Activated CD4-positive, alpha-beta T cell treated with anti-CD3 and anti-CD28 coated beads, Interleukin-2, amount 50 U/mL, for 24 hours (primary cell): ENCODE results near the gene NCSTN.
A peak's percentile ranks its signal among the peaks of the same experiment; 100 is the strongest.
"Not testable (repeated sequence)": the region's sequence is repeated elsewhere in the genome, so short reads cannot be mapped to it uniquely, and the experiment has no call there.

Experiments used
- DNase-seq, 2 donors: peaks; one replicate each; pipeline ENCODE4 v3.0.0-alpha.2; 2020; ENCODE audit warnings: low read depth in 1 of 2, low spot score in 1 of 2

The NCSTN gene

DNA sequence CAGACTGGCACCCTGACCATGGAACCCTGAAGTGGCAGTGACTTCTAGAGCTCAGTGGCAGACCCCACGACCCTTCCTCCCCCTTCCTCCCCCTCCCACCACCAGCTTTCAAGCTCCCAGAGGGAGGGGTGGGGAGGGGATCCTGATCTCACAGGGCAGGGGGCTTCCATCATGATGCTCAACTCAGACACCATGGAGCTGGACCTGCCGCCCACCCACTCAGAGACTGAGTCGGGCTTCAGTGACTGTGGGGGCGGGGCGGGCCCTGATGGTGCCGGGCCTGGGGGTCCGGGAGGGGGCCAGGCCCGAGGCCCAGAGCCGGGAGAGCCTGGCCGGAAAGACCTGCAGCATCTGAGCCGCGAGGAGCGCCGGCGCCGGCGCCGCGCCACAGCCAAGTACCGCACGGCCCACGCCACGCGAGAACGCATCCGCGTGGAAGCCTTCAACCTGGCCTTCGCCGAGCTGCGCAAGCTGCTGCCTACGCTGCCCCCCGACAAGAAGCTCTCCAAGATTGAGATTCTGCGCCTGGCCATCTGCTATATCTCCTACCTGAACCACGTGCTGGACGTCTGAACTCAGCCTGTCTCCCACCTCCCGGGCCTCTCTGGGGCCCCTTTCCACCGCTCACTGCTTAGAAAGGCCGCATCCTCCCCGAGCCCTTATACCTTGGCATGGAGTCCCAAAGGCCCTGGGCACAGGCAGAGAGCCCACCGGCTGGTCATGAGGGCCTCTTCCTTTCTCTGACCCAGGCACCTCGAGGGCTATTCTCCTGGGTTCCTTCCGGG, 27.6 kb downstream of the NCSTN start:
- no peak for DNase-seq

DNA sequence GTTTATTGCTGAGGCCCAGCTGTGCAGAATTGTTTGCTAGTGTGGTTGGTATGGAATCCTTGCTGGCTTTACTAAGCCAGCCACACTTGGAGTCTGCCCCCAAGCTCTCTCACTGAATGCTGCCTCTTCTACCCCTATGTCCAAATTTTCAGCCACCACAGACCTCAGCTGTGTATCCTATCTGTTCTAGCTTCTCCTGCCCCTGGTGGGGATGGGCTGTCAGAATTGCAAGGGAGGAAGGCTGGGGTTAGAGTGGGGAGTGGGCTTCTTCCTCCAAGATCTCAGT, 28.1 kb downstream of the NCSTN start:
- no peak for DNase-seq

GRCh38 chr1:160371756-160372155, 28.6 kb downstream of the NCSTN start:
- DNase-seq = no peak

DNA sequence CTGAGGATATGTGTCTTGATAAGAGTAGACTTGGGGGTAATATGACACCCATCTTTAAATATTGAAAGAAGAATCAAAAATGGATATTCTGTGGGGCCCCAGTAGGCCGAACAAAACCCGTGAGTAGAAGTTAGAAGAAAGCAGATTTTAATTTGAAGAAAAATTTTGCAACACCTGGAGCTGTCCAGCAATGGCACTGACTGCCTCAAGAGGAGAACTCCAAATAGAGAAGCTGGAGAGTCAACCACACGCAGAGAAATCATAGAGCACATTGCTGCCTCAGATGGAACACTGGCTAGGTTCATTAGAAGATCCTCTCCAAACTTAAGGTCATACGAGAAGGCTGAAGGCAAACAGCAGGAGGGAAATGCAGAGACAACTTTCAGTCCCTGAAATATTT, 30.5 kb downstream of the NCSTN start:
- no peak for DNase-seq

GRCh38 chr1:160374306-160375110, 31.3 kb downstream of the NCSTN start:
- DNase-seq = no peak

DNA sequence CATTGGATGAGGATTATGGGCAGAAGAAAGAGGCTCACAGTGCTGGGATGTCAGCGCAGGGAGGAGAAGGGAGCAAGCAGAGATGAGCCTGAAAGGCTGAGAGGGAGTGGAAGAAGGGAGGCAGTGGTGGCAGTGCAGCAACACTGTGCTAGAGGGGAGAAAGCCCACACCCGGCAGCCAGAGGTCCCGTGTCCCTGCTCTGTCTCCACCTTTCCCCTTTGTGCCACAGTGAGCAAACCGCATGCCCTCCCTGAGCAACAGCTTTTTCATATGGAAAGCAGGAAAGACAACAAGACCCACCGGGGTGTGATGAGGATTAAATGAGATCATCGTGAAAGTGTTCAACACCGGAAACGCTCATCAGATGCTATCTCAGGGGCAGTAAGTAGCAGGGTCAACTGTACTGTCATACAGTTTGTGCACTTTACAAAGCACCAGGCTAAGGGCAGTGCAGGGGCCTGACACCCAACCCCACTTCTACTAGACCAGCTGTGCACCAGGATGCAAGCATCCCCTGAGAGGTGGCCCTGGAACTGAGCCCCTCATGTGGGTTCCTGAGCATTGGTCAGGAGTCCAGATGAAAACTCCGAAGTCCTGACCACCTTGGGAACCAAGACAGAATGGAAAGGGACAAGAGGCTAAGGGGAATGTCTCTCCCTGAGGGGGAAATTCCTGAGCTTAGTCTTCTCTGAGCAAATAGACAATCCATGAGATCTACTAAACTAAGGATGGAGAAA, 32.8 kb downstream of the NCSTN start:
- no peak for DNase-seq

DNA sequence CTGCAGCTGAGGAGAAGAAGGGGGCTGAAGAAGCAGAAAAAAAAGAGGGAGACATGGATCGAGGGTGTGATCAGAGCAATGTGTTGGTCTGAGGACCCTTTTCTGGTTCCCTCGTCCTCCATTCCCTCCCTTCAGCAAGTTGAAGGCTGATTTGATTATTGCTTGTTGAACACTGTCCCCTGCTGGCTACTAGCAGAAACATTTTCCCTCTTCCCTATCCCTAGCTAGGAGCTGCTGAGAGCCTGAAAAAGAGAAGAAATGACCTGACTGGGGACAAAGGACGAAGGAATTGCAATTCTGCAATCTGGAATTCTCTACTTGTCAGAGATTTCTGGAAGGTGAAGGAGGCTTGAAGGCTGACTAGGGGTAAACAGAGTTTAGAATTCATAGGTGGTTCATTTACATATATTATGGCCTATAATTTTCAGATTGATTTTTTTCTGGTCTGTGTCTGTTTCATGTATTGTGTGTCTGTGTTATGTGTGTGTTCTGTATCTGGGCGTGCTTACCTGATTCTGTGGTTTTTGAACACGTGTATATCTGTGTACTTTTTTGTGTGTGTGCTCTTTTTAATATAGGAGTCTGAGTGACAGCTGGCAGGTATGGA, 33.4 kb downstream of the NCSTN start:
- DNase-seq = peak in 1 of 2 donors; percentile 15

- DNase-seq = no peak
Measured at GRCh38 chr1:160377585-160378206, 34.5 kb downstream of the NCSTN start.

GRCh38 chr1:160384812-160385211, 41.6 kb downstream of the NCSTN start:
- not testable (repeated sequence) for DNase-seq

- not testable (repeated sequence) for DNase-seq
Measured at GRCh38 chr1:160388406-160388805, 45.2 kb downstream of the NCSTN start.

GRCh38 chr1:160394673-160395072, 51.5 kb downstream of the NCSTN start:
- DNase-seq = no peak

DNA sequence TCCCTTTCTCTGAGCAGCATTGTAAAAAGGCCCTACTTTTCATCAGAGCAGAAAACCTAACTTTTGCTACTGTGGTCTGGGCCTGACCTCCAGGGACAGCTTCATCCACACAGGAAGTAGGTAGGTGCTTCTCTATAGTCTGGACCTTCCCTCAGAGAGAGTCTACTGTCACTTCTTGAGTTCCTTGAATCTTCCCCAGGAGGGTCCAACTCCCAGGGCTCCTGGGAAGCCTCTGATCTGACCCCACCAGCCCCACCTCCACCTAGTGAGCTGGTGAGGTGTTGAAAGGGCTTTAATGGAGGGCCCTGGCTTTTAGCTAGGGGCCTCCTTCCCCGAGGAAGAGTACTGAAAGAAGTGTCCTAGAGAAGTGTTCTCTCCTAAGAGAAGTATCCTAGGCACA, 54.5 kb downstream of the NCSTN start:
- DNase-seq = no peak

DNA sequence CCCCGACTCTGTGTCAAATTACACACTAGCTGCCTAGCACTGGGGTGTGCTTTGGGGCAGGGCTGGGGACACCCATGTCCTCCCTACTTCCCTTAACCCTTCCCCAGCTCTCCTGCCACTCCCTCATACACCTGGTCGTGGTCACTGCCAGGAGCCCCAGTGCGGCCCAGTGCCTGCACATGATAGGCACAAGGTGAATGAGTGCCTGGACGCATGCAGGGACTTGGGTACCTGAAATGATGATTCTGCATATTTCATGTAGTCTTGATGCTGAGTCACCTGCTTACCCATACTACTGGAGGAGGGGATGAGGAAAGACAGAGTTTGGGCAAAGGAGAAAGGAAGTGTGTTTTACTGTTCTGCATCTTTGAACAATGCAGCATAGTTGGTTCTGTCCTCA, 55.6 kb downstream of the NCSTN start:
- DNase-seq = no peak

DNA sequence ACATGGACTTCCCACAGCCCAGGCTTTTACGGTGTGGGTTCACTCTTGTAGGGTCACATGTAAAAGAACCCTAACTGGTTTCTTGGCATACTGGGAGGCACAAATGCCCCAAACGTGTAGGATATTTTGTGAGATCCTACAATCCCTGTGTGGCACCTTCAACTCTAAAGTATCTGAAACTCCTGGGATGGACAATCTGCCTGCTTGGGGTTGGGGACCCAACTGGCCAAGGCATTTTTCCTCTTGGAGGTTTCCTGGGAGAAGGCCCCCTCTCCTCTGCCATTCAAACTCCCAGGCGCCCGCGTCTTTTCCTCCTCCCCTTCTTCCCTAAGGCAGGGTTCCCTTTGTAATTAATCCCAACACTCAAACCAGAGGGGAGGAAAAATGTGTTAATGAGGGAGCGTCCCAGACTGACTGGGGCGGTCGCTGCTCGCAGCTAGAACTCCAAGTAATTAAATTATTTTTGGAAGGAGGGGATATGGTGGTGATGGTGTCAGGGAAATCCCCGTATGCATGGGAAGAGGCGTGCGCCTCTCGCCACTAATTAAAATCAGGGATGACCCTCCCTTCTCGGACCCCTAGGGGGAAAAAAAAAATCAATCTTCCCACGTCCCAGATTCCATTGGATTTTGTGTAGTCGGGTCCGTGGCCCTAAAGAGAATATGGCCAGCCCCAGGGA, 56.5 kb downstream of the NCSTN start:
- DNase-seq = no peak

- no peak for DNase-seq
Measured at GRCh38 chr1:160400223-160400645, 57.1 kb downstream of the NCSTN start, which contains the start of gene VANGL2. Gene VANGL2 (plus strand): TSS chr1:160400564. CDS start chr1:160415838, 15,274 bp downstream.

DNA sequence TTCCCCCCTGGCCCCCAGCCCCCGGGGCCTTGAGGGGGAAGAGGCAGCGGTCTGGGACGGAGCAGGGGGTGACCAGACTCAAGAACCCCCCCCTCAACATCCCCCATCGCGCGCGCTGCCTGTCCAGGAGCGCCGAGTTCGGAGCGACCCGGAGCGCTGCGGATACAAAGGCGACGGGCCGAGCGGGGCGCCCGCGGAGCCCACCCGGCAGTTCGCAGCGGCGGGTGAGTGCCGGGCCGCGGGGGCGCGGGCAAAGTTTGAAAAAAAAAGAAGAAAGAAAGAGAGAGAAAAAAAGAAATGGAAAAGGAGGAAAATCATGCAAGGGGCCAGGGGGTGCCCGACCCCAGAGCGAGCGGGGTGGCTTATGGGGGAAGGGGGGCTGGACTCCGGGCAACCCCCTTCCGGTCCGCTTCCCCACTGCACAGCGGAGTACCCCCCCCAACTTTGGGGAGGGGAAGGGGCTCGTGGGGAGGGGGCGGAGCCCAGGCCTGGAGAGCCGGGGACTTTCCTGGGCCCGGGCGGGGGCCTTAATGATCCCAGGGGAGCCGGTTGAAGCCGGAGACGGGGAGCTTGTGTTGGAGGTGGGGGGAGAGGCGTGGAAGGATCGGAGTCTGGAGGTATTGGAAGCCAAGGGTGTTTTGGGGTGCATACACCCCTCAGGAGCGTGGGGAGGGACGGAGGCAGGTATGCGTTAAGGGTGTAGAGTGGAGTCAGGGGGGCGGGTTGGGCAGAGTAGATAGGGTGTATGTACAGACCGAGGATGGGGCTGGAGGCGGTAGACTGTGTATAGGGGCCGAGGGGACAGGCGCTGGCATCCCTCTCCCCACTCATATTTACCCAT, 57.7 kb downstream of the NCSTN start:
- no peak for DNase-seq

DNA sequence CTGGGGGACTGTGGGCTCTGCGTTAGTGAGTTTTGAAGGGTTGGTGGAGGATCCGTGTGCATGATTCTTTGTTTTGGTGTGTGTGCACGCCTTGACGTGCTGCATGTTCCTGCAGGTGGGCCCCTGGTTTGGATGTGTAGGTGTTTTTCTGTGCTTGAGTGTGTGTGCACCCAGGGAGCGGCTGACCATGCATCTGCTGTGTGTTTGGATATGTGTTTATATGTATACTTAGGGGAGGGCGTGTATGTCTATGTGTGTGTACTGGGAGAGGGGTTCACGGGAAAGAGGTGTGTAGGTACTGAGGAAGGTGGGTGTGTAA, 58.3 kb downstream of the NCSTN start:
- DNase-seq = no peak

DNA sequence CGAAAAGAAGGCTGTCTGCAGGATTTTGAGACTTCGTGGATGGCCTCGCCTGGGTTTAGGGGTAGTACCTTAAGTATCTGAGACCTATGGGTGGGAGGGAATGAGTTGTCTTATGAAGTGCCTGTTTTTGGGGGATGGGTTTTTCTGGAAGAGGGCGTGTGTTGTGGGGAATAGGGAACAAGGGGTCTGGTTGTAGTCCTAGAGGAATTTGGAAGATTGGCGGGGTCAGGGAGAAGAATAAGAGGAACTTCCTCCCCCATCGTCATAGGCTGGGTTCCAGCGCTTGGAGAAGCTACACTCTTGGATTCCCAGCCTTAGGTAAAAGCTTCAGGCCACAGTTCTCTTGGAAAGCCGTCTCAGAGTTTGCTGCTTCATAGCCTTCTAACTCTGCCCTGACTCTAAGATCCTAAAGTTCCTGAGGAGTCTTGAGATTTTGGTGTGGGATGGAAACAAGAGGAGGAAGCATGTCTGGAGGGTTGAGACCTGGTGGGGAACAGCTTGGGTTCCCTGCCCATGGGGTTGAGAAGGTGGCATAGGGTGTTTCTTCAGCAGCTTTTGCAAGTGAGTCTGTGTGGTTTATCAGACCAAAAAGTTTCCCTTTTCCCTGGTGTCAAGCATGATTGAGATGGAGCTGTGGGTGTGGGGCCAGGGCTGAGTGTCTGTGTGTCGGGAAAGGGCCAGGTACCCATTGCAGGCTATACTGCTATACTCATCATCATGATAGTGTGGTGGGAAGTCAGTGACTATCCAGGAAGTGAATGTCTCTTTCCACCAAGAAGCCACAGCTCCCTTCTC, 59.0 kb downstream of the NCSTN start:
- DNase-seq = no peak

- DNase-seq = no peak
Measured at GRCh38 chr1:160403244-160403643, 60.1 kb downstream of the NCSTN start.
